ENCODE measurements around the gene GRM4.

GRCh38 chr6:33981861-33982260, 164.0 kb downstream of the GRM4 start:
- no peak for TF ChIP-seq POLR2AphosphoS5 (IDR thresholded peaks at IDR 0.05; ENCODE audit: borderline replicate concordance, low read depth, low read length)
- no peak for TF ChIP-seq EZH2 (IDR thresholded peaks at IDR 0.05)

Measured in SK-N-MC (cell line).